Progenitor cell of endocrine pancreas (in vitro differentiated cells): ENCODE data around the gene SMIM20. TPM values are rescaled to one million over a fixed set of nuclear protein-coding genes. Genes with fewer than 3 reads are reported as not detected.

ENCODE experiments used
- DNase-seq: peaks from one replicate; pipeline ENCODE4 v3.0.0; 2021; ENCODE audit warnings: low spot score; ENCODE audit not compliant: unreplicated experiment
- H3K27ac Mint-ChIP-seq: 2 replicates; pipeline ENCODE4 v1.8.0; 2021; ENCODE audit warnings: mild to moderate bottlenecking, moderate library complexity, mixed read lengths
- H3K27me3 Mint-ChIP-seq: 2 replicates; pipeline ENCODE4 v1.8.0; 2021; ENCODE audit warnings: mixed read lengths
- H3K36me3 Mint-ChIP-seq: 2 replicates; pipeline ENCODE4 v1.8.0; 2022; ENCODE audit warnings: mixed read lengths; ENCODE audit not compliant: insufficient read depth
- H3K4me1 Mint-ChIP-seq: 2 replicates; pipeline ENCODE4 v1.8.0; 2021; ENCODE audit warnings: low read depth, mixed read lengths
- H3K4me3 Mint-ChIP-seq: 2 replicates; pipeline ENCODE4 v1.8.0; 2021; ENCODE audit warnings: low read depth, mild to moderate bottlenecking, moderate library complexity, mixed read lengths
- H3K9me3 Mint-ChIP-seq: 2 replicates; pipeline ENCODE4 v1.8.0; 2021; ENCODE audit warnings: low read depth, mixed read lengths
- total RNA-seq: library from RNA; stranded (reverse); gene quantifications from 2 replicates; pipeline ENCODE4 v1.2.1, GENCODE V29; 2021
- TF ChIP-seq, protein P1 (sequence below): fragments of 200-600 bp; sonication (generic); IDR thresholded peaks from one replicate; pipeline ENCODE4 v1.5.0; 2021; ENCODE audit warnings: antibody characterized with exemption, mild to moderate bottlenecking; ENCODE audit not compliant: unreplicated experiment

SMIM20 gene
- total RNA-seq, 1 donor from 2014 or later, result 41.2 TPM

DNA sequence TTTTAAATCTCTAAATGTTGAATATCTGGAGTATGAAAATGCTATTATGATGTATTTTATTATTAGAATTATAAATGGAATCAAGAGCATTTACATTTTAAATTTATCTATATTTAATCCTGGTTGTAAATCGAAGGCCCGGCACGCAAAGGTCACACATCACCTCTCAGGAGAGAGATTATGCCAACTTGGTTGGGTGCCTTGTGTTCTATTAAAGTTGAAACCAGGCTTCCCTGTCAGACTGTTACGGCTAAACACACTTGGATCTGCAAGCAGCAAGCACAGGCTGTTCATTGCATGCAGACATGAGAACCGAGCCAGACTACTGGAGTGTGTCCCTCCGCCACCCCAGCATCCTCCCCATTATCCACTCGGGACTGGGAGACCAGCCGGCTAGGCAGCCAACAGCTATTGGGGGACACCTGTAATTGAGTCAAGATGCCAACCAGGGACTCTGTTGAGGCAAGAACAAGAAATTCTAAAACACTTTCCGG, 34.9 kb upstream of the SMIM20 start:
- DNase-seq, result no peak
- H3K4me3 Mint-ChIP-seq, result no peak overlapping the region
- H3K27ac Mint-ChIP-seq, result no peak overlapping the region
- H3K4me1 Mint-ChIP-seq, result peaks cover 6% of the 10 kb centered on the region
- no peaks in the 10 kb centered on the region for H3K9me3 Mint-ChIP-seq
- no peaks in the 10 kb centered on the region for H3K36me3 Mint-ChIP-seq
- H3K27me3 Mint-ChIP-seq, result peaks cover 3% of the 10 kb centered on the region
- TF ChIP-seq, protein P1, sequence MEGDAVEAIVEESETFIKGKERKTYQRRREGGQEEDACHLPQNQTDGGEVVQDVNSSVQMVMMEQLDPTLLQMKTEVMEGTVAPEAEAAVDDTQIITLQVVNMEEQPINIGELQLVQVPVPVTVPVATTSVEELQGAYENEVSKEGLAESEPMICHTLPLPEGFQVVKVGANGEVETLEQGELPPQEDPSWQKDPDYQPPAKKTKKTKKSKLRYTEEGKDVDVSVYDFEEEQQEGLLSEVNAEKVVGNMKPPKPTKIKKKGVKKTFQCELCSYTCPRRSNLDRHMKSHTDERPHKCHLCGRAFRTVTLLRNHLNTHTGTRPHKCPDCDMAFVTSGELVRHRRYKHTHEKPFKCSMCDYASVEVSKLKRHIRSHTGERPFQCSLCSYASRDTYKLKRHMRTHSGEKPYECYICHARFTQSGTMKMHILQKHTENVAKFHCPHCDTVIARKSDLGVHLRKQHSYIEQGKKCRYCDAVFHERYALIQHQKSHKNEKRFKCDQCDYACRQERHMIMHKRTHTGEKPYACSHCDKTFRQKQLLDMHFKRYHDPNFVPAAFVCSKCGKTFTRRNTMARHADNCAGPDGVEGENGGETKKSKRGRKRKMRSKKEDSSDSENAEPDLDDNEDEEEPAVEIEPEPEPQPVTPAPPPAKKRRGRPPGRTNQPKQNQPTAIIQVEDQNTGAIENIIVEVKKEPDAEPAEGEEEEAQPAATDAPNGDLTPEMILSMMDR, result no peak

DNA sequence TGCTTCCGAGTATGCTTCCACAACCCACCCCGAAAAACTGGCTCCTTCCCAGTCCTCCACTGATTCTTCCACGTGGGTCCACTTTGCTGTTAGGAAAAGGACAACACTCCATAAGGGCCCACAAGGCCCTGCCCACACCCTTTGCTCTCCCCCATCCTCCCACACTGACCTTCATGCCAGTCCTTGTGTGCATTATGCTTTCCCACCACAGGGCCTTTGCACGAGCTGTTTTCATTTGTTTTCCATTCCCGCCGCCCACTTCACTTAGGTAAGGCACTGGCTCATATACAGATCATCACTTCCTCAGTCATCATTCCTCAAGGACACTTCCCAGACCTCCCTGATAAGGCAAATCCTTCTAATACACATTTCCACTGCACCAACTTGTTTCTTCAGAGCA, 34.4 kb upstream of the SMIM20 start:
- H3K9me3 Mint-ChIP-seq, result no peaks in the 10 kb centered on the region
- no peaks in the 10 kb centered on the region for H3K36me3 Mint-ChIP-seq
- peaks cover 3% of the 10 kb centered on the region for H3K27me3 Mint-ChIP-seq
- H3K4me3 Mint-ChIP-seq, result no peak overlapping the region
- H3K4me1 Mint-ChIP-seq, result peaks cover 7% of the 10 kb centered on the region
- H3K27ac Mint-ChIP-seq, result peak overlapping the region; percentile 43
- TF ChIP-seq, protein P1, result no peak
- DNase-seq, result no peak

DNA sequence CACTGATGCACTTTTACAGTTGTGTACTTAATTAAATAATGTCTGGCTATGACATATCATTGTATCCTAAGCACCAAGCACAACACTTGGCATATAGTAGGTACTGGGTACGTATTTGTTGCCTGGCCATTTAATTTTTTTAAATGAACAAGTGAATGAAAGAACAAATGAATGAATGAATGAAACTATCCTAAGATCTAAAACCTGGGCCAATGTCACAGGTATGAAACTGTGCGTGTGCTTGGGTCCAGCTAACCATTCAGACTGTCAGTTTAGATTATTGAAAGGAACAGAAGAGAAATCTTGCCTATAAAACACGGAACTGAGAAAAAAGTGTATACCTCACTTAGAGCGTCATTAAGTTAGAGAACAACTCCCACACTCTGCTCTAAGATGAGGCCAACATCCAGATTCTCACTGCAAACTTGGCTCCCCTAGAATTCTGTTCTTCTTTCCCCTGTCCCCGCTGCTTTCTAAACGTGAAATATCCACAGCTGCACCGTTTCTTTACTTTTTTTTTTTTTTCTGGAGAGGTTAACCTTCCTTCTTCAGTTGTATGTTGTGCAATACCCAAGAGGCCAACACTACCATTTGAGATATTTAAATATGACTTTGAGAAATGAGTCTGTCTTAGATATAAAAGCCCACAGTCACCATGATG, 33.9 kb upstream of the SMIM20 start:
- no peaks in the 10 kb centered on the region for H3K9me3 Mint-ChIP-seq
- no peak overlapping the region for H3K4me3 Mint-ChIP-seq
- peaks cover 3% of the 10 kb centered on the region for H3K27me3 Mint-ChIP-seq
- peaks cover 7% of the 10 kb centered on the region for H3K4me1 Mint-ChIP-seq
- H3K27ac Mint-ChIP-seq, result peak overlapping the region; percentile 43
- DNase-seq, result no peak
- TF ChIP-seq, protein P1, result no peak
- H3K36me3 Mint-ChIP-seq, result no peaks in the 10 kb centered on the region

DNA sequence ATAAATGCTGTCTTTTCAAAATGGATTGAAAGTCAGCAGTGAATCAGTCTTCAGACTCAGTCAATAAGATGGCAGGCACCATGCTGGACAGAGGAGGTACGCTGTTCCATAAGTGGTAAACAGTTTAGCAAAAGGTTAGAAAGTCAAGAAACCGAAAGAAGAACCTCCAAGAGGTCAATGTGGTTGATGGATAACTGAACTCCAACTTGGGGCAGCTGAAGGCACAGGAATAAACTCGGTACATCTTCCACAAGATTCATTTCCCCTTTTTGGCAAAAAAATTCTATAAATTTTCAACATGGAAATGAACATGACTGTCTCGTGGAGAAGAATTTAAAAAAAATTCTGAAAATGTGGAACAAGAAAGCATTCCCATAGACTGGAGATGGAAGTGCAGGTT, 32.8 kb upstream of the SMIM20 start:
- no peaks in the 10 kb centered on the region for H3K36me3 Mint-ChIP-seq
- TF ChIP-seq, protein P1, result no peak
- H3K4me3 Mint-ChIP-seq, result no peak overlapping the region
- no peak for DNase-seq
- H3K9me3 Mint-ChIP-seq, result no peaks in the 10 kb centered on the region
- peaks cover 7% of the 10 kb centered on the region for H3K4me1 Mint-ChIP-seq
- H3K27me3 Mint-ChIP-seq, result peaks cover 3% of the 10 kb centered on the region
- H3K27ac Mint-ChIP-seq, result no peak overlapping the region

DNA sequence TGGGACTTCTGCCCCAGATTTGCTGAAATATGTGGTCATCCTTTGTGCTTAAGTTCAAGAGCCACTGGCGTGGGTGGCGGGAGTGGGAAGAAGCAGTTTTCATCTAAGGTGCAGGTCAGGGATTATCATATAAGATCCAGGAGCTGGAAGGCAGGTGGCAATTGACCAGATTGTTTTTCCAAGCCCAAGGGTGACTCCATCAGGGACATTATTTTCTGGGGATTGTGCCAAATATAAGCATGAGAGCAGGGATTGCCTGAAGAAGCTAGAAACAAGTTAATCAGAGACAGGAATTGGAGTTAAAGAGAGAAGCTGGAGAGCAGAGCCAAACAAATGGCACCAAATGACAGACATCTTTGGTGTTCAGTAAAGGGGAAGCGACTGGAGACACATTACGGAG, 31.8 kb upstream of the SMIM20 start:
- TF ChIP-seq, protein P1, result no peak
- Mint-ChIP-seq H3K9me3 (no peaks in the 10 kb centered on the region), H3K4me3 (no peak overlapping the region), H3K36me3 (no peaks in the 10 kb centered on the region), H3K27me3 (peaks cover 3% of the 10 kb centered on the region), H3K27ac (peak overlapping the region; percentile 1), H3K4me1 (peaks cover 9% of the 10 kb centered on the region)
- DNase-seq, result no peak
